Measurements from ENCODE around the gene BRSK2. TPM values are rescaled to one million over a fixed set of nuclear protein-coding genes. Genes with fewer than 3 reads are reported as not detected.

The BRSK2 gene
- total and polyA plus RNA-seq, 9 of the 15 experiments (the other 6 are each of a cell fraction or from before 2014, with no cell fraction given) = 0.06 to 0.52 (median 0.18) TPM; not detected in 5

DNA sequence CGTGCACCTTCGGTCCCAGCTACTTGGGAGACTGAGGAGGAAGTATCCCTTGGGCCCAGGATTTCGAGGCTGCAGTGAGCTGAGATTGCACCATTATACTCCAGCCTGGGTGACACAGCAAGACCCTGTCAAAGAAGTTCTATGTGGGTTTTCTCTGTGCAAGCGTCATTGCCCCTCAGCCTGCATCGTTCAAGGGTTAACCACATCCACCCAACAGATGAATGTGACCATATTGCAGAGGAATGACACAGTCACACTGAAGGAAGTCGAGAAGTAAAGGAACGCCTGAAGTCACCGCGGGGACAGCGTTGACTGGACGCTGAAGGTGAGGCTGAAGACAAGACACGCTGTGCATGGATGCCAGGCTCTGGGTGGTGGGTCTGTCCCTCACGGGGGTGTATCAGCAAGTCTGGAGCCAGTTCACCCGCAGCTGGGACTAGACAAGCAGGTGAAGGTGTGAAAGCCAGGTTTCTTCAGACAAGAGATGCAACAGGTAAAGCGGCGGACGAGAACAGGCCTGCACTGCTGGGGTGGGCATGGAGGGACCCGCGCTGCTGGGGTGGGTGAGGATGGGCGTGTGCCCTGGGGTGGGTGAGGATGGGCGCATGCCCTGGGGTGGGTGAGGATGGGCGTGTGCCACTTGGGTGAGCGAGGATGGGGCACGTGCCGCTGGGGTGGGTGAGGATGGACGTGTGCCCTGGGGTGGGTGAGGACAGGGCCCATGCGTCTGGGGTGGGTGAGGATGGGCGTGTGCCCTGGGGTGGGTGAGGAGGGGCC lies 43.8 kb upstream of the BRSK2 start:
- no peaks in the 10 kb centered on the region for H3K79me2 ChIP-seq (ENCODE audit: control insufficient read depth, insufficient read depth, low read length)
- no peak for FAIRE-seq
- in situ Hi-C loops (cut with MboI) (no loop called here), intact Hi-C loops (cut with micrococcal nuclease) (no loop called here)
- H3K27me3 ChIP-seq (ENCODE audit: control insufficient read depth in 2 of 2, insufficient read depth in 2 of 2, low read length in 2 of 2) = peaks cover 32 to 71% of the 10 kb centered on the region in 2 experiments
- no peak for DNase-seq (ENCODE audit: extremely low read depth in 1 of 4, low spot score in 3 of 4)
- no peak overlapping the region for H3K27ac ChIP-seq (ENCODE audit: extremely low read depth, low read depth, low read length)
- no TSS peak for BruUV-seq (replicated peaks)
- no peak overlapping the region for H3K9ac ChIP-seq (ENCODE audit: insufficient read depth in 1 of 2, low read depth in 2 of 2, low read length in 2 of 2)
- TF ChIP-seq ZBTB34 (CRISPR knock-in tag; IDR thresholded peaks at IDR 0.05) = no peak
- no peak for TF ChIP-seq ZNF175 (CRISPR knock-in tag; IDR thresholded peaks at IDR 0.05; ENCODE audit: low read depth)
- 24% methylated on average over 22 of the region's 28 CpGs for WGBS (ENCODE audit: insufficient coverage, low coverage, missing lambda C conversion rate)
- POLR2A ChIA-PET = no interaction called here
- H3K4me2 ChIP-seq (ENCODE audit: insufficient read depth, low read length) = no peak overlapping the region
- CTCF ChIA-PET (ENCODE audit: low intra/inter-chr PET ratio) = no interaction called here
- H3K9me1 ChIP-seq (ENCODE audit: control insufficient read depth, insufficient read depth, low read length) = no peaks in the 10 kb centered on the region
- H3K4me3 ChIP-seq = no peak overlapping the region
- peaks cover 0 to 19% of the 10 kb centered on the region in 2 experiments; a peak in 2 of 5 replicates for H3K4me1 ChIP-seq (replicated peaks in 1 of 2; ENCODE audit: control insufficient read depth in 2 of 2, insufficient read depth in 2 of 2, low read length in 2 of 2)
- no peak overlapping the region for H2AFZ ChIP-seq (ENCODE audit: low read depth, low read length)
- ATAC-seq = no peak
- no peaks in the 10 kb centered on the region for H3K9me3 ChIP-seq (replicated peaks; ENCODE audit: control insufficient read depth, insufficient read depth, low read depth, low read length)
- no peaks in the 10 kb centered on the region for H3K36me3 ChIP-seq (ENCODE audit: control insufficient read depth, insufficient read depth, low read length)
- peaks cover 5% of the 10 kb centered on the region; the same call in 1 of the 2 replicates for H4K20me1 ChIP-seq (replicated peaks; ENCODE audit: control insufficient read depth, insufficient read depth, low read length)

Measured in K562 (cell line).